ENCODE results near the gene RAMP2.

RAMP2 gene

GRCh38 chr17:42784811-42785592 is 24.0 kb downstream of the RAMP2 start:
- no peak for TF ChIP-seq ZFX (IDR thresholded peaks at IDR 0.05)
- TF ChIP-seq, protein P1, sequence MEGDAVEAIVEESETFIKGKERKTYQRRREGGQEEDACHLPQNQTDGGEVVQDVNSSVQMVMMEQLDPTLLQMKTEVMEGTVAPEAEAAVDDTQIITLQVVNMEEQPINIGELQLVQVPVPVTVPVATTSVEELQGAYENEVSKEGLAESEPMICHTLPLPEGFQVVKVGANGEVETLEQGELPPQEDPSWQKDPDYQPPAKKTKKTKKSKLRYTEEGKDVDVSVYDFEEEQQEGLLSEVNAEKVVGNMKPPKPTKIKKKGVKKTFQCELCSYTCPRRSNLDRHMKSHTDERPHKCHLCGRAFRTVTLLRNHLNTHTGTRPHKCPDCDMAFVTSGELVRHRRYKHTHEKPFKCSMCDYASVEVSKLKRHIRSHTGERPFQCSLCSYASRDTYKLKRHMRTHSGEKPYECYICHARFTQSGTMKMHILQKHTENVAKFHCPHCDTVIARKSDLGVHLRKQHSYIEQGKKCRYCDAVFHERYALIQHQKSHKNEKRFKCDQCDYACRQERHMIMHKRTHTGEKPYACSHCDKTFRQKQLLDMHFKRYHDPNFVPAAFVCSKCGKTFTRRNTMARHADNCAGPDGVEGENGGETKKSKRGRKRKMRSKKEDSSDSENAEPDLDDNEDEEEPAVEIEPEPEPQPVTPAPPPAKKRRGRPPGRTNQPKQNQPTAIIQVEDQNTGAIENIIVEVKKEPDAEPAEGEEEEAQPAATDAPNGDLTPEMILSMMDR (conservative IDR thresholded peaks at IDR 0.05), result no peak
- no peak overlapping the region for H3K27ac ChIP-seq

DNA sequence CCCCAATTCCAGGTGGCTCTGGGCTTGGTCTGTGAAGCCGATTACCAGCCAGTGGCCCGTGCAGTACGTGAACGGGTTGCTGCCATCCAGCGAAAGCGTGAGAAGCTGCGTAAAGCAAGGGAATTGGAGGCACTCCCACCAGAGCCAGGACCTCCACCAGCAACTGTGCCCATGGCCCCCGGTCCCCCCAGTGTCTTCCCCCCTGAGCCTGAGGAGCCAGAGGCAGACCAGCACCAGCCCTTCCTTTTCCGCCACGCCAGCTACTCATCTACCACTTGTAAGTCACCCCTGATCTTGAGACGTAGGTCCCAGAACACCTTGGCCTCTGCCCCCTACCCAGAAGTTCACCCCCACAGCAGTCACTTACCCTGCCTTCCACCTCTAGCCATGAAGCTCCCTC is 26.2 kb downstream of the RAMP2 start:
- TF ChIP-seq ZFX (IDR thresholded peaks at IDR 0.05), result no peak
- TF ChIP-seq, protein P1 (conservative IDR thresholded peaks at IDR 0.05), result no peak
- no peak overlapping the region for H3K27ac ChIP-seq

DNA sequence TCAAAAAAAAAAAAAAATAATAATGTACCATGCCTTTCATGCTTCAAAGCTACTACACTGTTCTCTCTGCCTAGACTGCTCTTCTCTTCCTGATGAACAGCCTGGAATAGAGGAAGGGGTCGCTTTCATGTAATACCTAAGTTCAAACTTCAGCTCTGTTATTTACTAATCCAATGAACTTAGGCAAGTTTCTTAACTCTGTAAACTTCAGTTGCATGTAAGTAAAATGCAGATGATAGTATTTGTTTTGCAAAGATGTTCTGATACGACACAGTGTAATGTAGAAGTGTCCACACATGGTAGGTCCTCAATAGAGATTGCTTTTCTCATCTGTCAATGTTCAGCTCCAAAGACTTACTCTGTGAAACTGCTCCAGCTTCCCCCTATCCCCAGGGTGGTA is 30.9 kb downstream of the RAMP2 start:
- H3K27ac ChIP-seq, result no peak overlapping the region

GRCh38 chr17:42792545-42792944 is 31.5 kb downstream of the RAMP2 start:
- H3K27ac ChIP-seq, result no peak overlapping the region
- TF ChIP-seq, protein P1 (conservative IDR thresholded peaks at IDR 0.05), result no peak
- no peak for TF ChIP-seq ZFX (IDR thresholded peaks at IDR 0.05)

More for the DNA sequence above, 30.9 kb downstream of the RAMP2 start:
- TF ChIP-seq, protein P1 (conservative IDR thresholded peaks at IDR 0.05), result no peak
- no peak for TF ChIP-seq ZFX (IDR thresholded peaks at IDR 0.05)

DNA sequence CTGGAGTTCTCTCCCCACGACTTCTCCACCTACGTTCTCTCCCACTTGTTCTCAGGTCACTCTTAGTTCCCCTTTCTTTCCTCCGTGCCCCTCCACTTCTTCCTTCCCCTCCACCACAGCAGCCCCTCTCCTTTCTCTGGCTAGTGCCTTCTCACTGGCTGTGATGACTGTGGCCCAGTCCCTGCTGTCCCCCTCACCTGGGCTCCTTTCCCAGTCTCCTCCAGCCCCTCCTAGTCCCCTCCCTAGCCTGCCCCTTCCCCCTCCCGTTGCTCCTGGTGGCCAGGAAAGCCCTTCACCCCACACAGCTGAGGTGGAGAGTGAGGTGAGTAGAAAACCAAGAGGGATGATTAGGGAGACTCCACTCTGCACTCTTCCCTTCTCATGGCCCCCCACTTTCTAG is 34.0 kb downstream of the RAMP2 start:
- TF ChIP-seq, protein P1 (conservative IDR thresholded peaks at IDR 0.05), result no peak
- no peak for TF ChIP-seq ZFX (IDR thresholded peaks at IDR 0.05)
- no peak overlapping the region for H3K27ac ChIP-seq

- TF ChIP-seq, protein P1 (conservative IDR thresholded peaks at IDR 0.05), result no peak
- TF ChIP-seq ZFX (IDR thresholded peaks at IDR 0.05), result no peak
- H3K27ac ChIP-seq, result no peak overlapping the region
Observed at GRCh38 chr17:42795465-42795864, 34.4 kb downstream of the RAMP2 start.

DNA sequence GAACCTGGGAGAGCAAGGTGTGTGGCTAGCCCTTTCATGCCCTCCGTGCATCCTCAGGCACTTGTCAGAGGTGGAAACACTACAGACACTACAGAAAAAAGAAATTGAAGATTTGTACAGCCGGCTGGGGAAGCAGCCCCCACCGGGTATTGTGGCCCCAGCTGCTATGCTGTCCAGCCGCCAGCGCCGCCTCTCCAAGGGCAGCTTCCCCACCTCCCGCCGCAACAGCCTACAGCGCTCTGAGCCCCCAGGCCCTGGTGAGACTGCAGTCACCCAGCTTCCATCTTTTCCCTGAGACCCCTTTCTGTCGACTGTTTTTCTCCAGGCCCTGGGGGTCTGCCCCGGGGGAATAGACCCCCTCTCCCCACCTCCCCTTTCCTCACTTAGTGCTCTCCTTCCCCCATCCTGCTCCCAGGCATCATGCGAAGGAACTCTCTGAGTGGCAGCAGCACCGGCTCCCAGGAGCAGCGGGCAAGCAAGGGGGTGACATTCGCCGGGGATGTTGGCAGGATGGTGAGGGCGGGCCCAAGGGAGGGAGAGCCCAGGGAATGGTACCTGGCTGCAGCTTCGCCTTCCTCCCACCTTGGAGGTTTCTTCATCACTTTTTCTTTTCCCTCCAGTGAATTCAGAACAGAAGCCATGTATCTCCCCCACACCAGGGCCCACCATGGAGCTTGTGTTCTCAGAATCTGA is 35.2 kb downstream of the RAMP2 start:
- no peak for TF ChIP-seq ZFX (IDR thresholded peaks at IDR 0.05)
- TF ChIP-seq, protein P1 (conservative IDR thresholded peaks at IDR 0.05), result no peak
- H3K27ac ChIP-seq, result no peak overlapping the region
